HepG2 (cell line): Measurements from ENCODE around the gene OGT. TPM values are rescaled to one million over a fixed set of nuclear protein-coding genes. Genes with fewer than 3 reads are reported as not detected.
"Not testable (repeated sequence)": the region's sequence is repeated elsewhere in the genome, so short reads cannot be mapped to it uniquely, and the experiment has no call there.

ENCODE experiments used
- ATAC-seq: fragments of 200-7000 bp; cut with Tn5 transposase; 3 replicates; pipeline ENCODE4 v1.9.1; 2020; ENCODE audit warnings: mild to moderate bottlenecking, moderate library complexity
- BruUV-seq: library from RNA; stranded (reverse); fragments of 400-500 nt; replicated peaks from 2 replicates; lab custom pipeline; 2021; lab: Mats Ljungman, UMichigan
- CTCF ChIA-PET: fragments of 300-600 bp; formaldehyde crosslinking; extraction: SDS; loops from one replicate; lab custom pipeline; 2021; ENCODE audit warnings: low total read pairs, inconsistent platforms, low intra/inter-chr PET ratio; lab: Yijun Ruan, JAX
- POLR2A ChIA-PET: fragments of 350-600 bp; sonication (Branson Sonifier 250); formaldehyde crosslinking; loops from one replicate; lab custom pipeline; 2020; ENCODE audit warnings: antibody characterized with exemption, inconsistent platforms; lab: Yijun Ruan, JAX
- DNase-seq: peaks from one replicate; pipeline ENCODE4 v3.0.0-alpha.2; 2015; ENCODE audit warnings: low spot score
- FAIRE-seq: peaks from 3 replicates; lab custom pipeline; 2011; peaks lifted over from hg19 to GRCh38; lab: Jason Lieb, UNC
- H2AFZ ChIP-seq: one replicate; pipeline ENCODE4 v1.6.1; 2011; ENCODE audit warnings: low read length, inconsistent platforms
- H3K27ac ChIP-seq: fragments of 300-600 bp; 3 replicates; pipeline ENCODE4 v1.8.0; 2011; ENCODE audit warnings: mixed run types, mild to moderate bottlenecking, mixed read lengths, low read length, inconsistent platforms; ENCODE audit not compliant: insufficient read depth; ENCODE audit errors: extremely low read length
- H3K27me3 ChIP-seq, 2 experiments: fragments of 200-600 bp in 1 of 2; 2 replicates in 1 of 2; 3 replicates in 1 of 2; pipeline versions ENCODE4 v1.6.0 to v1.8.0; 2011; ENCODE audit warnings: low read length in 2 of 2, mild to moderate bottlenecking in 2 of 2, moderate library complexity in 2 of 2, inconsistent platforms in 1 of 2; ENCODE audit not compliant: insufficient read depth in 2 of 2, control insufficient read depth in 1 of 2
- H3K36me3 ChIP-seq, 2 experiments: fragments of 200-600 bp in 1 of 2; replicated peaks in 1 of 2; 2 replicates in 1 of 2; 3 replicates in 1 of 2; pipeline versions ENCODE4 v1.5.1 to v1.8.0; 2011; ENCODE audit warnings: low read length in 2 of 2, inconsistent platforms in 1 of 2; ENCODE audit not compliant: insufficient read depth in 2 of 2, control insufficient read depth in 1 of 2
- H3K4me1 ChIP-seq: 2 replicates; pipeline ENCODE4 v1.5.1; 2012; ENCODE audit warnings: low read length, inconsistent platforms; ENCODE audit not compliant: insufficient read depth
- H3K4me2 ChIP-seq: 2 replicates; pipeline ENCODE4 v1.6.0; 2011; ENCODE audit warnings: low read depth, low read length, inconsistent platforms
- H3K4me3 ChIP-seq, 3 experiments: fragments of 200-600 bp in 1 of 3; sonication (generic), shearing (Covaris generic) in 1 of 3; replicated peaks in 1 of 3; 2 replicates each; pipeline ENCODE4 v1.5.1; 2011 to 2016; ENCODE audit warnings: low read length in 3 of 3, inconsistent platforms in 2 of 3, low read depth in 2 of 3, mild to moderate bottlenecking in 2 of 3, control low read depth in 1 of 3, mixed read lengths in 1 of 3; ENCODE audit not compliant: insufficient read depth in 1 of 3
- H3K79me2 ChIP-seq: one replicate; pipeline ENCODE4 v1.6.1; 2011; ENCODE audit warnings: low read length, inconsistent platforms; ENCODE audit not compliant: insufficient read depth
- H3K9ac ChIP-seq: 2 replicates; pipeline ENCODE4 v1.6.0; 2011; ENCODE audit warnings: mild to moderate bottlenecking, low read depth, low read length, inconsistent platforms; ENCODE audit not compliant: insufficient read depth
- H3K9me3 ChIP-seq: 2 replicates; pipeline ENCODE4 v1.5.1; 2012; ENCODE audit warnings: mild to moderate bottlenecking, low read length
- H4K20me1 ChIP-seq: 2 replicates; pipeline ENCODE4 v1.6.0; 2011; ENCODE audit warnings: inconsistent platforms, mild to moderate bottlenecking, low read length, moderate library complexity; ENCODE audit not compliant: insufficient read depth
- NCOR1 ChIP-seq: fragments of 200-600 bp; sonication (generic); IDR thresholded peaks from 2 replicates; pipeline ENCODE4 v1.7.0; 2017; ENCODE audit warnings: antibody characterized with exemption, low read length, borderline replicate concordance
- NFYB ChIP-seq: sonication (generic); formaldehyde crosslinking; IDR thresholded peaks from 2 replicates; pipeline ENCODE4 v1.4.0; 2020; ENCODE audit warnings: missing genetic modification reagents
- SAP130 ChIP-seq: IDR thresholded peaks from 2 replicates; pipeline ENCODE4 v1.6.1; 2016; ENCODE audit warnings: low read depth
- ZBTB1 ChIP-seq: sonication (generic); formaldehyde crosslinking; IDR thresholded peaks from 2 replicates; pipeline ENCODE4 v1.4.0; 2020; ENCODE audit warnings: missing genetic modification reagents, borderline replicate concordance
- ZSCAN9 ChIP-seq: IDR thresholded peaks from 2 replicates; pipeline ENCODE4 v1.6.1; 2016; ENCODE audit warnings: borderline replicate concordance
- WGBS: methylation state at CpG from one replicate; pipeline ENCODE4 v1.1.6; 2017; ENCODE audit warnings: low lambda C conversion rate; 5-methylcytosine and 5-hydroxymethylcytosine counted together
- in situ Hi-C: cut with HindIII; loops from 2 replicates; pipeline ENCODE4 v1.10.0; 2017; ENCODE audit warnings: low pct_unique_long_range_greater_than_20kb; ENCODE audit not compliant: extremely low pct_ligation_motif_present
- intact Hi-C: fragments of 100-400 bp; cut with micrococcal nuclease; formaldehyde crosslinking; loops from one replicate; pipeline ENCODE4 v1.10.0; 2022; ENCODE audit not compliant: unreplicated experiment
- polyA plus RNA-seq, 8 experiments: library from polyadenylated mRNA; depleted of rRNA in 3 of 8; stranded (reverse) in 7 of 8; unstranded in 1 of 8; fragments of >200 nt; fragmentation: Illumina TruSeq in 4 of 8; extraction: Trizol in 4 of 8; gene quantifications; 2 replicates each; pipeline versions ENCODE4 v1.2.1 to v1.2.3, GENCODE V29; 2011 to 2016; ENCODE audit warnings: low read depth in 4 of 8, missing spikeins in 1 of 8, mixed read lengths in 1 of 8; ENCODE audit not compliant: insufficient read depth in 1 of 8
- total RNA-seq, 5 experiments: library from RNA; depleted of rRNA; stranded (reverse); fragments of >200 nt; fragmentation: Illumina TruSeq; extraction: Trizol; gene quantifications; 2 replicates each; pipeline ENCODE4 v1.2.3, GENCODE V29; 2016; ENCODE audit warnings: low read depth in 1 of 5
- TF ChIP-seq, protein P1 (sequence below): sonication (generic); formaldehyde crosslinking; IDR thresholded peaks from 2 replicates; pipeline ENCODE4 v1.5.0; 2020; ENCODE audit warnings: missing genetic modification reagents
- TF ChIP-seq, protein P2 (sequence below): sonication (generic); formaldehyde crosslinking; IDR thresholded peaks from 2 replicates; pipeline ENCODE4 v1.4.0; 2020; ENCODE audit warnings: mild to moderate bottlenecking, missing genetic modification reagents
- TF ChIP-seq, protein P3 (sequence below): sonication (generic); formaldehyde crosslinking; IDR thresholded peaks from 2 replicates; pipeline ENCODE4 v1.4.0; 2020; ENCODE audit warnings: missing genetic modification reagents

The OGT gene
- total and polyA plus RNA-seq, 2 of the 13 experiments (the other 11 are each of a cell fraction or from before 2014, with no cell fraction given), result 71.7 to 463 TPM

DNA sequence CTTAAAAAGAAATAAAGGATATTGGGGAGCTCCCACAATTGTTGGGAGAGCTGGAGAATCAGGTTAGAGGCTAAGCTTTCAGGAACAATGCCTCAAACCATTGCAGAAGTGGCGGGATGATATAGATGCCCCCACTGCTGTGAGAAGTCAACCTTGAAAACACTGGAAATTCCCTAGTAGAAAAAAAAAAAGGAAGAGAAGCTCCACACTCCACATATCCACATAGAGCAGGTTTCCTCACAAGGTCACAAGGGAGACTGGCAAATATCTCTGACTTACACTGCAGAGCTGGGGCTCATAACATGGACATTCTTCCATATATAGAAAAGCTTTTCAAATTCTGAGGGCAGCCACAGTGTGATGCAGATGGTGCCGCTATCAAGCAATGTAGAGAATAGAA lies 22.7 kb upstream of the OGT start (continued):
- TF ChIP-seq, protein P1, sequence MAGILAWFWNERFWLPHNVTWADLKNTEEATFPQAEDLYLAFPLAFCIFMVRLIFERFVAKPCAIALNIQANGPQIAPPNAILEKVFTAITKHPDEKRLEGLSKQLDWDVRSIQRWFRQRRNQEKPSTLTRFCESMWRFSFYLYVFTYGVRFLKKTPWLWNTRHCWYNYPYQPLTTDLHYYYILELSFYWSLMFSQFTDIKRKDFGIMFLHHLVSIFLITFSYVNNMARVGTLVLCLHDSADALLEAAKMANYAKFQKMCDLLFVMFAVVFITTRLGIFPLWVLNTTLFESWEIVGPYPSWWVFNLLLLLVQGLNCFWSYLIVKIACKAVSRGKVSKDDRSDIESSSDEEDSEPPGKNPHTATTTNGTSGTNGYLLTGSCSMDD (CRISPR knock-in tag), result no peak
- TF ChIP-seq ZSCAN9 (CRISPR knock-in tag) (no peak), NCOR1 (no peak), SAP130 (no peak)

DNA sequence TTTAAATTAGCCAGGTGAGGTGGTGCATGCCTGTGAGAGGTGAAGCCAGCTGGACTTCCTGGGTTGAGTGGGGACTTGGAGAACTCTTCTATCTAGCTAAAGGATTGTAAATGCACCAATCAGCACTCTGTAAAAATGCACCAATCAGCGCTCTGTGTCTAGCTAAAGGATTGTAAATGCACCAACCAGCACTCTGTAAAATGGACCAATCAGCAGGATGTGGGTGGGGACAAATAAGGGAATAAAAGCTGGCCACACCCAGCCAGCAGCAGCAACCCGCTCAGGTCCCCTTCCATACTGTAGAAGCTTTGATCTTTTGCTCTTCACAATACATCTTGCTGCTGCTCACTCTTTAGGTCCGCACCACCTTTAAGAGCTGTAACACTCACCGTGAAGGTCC lies 19.2 kb upstream of the OGT start:
- 92% methylated on average over 3 of the region's 4 CpGs for WGBS
- H3K36me3 ChIP-seq, CTCF ChIA-PET, H3K9me3 ChIP-seq, BruUV-seq, intact Hi-C loops, H2AFZ ChIP-seq, H3K27me3 ChIP-seq, ATAC-seq, POLR2A ChIA-PET, in situ Hi-C loops, H4K20me1 ChIP-seq, H3K4me2 ChIP-seq, H3K4me1 ChIP-seq, H3K27ac ChIP-seq, DNase-seq, H3K79me2 ChIP-seq, H3K9ac ChIP-seq, H3K4me3 ChIP-seq, FAIRE-seq: not testable (repeated sequence)
- peak; percentile 14; the same call in 1 of the 2 replicates for TF ChIP-seq NFYB (CRISPR knock-in tag)

DNA sequence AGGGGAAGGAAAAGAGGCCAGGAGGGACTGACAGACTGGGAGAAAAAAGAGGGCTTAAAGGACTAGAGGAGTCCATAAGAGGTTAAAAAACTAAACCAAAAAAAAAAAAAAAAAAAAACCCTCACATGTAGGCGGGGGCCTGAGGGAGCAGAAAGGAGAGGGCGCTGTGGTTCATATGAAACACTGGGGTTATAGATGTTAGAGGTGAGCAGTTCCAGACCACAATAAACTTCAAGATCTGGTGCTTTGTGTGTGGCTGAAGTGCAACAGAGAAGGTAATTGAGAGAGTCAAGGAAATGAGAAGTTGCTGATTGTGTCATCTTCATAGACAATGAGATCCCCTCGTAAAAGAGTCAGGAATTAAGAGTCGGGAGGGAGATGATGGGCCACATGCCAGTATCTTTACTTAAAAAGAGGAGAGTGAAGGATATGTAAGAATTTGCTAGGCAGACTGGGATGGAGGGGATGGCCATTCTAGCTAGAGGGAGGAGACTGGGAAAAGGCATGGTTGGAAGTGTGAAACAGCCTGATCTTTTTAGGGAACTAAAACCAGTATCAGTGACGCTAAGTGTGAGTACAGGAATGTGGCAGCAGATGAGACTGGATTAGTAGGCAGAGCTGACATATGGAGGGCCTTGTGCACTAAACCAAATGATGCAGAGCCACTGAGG lies 18.4 kb upstream of the OGT start:
- Histone ChIP-seq H3K9me3 (no peaks in the 10 kb centered on the region), H3K79me2 (no peaks in the 10 kb centered on the region), H2AFZ (no peak overlapping the region), H3K27ac (no peak overlapping the region), H3K27me3 (no peaks in the 10 kb centered on the region), H3K9ac (no peak overlapping the region), H3K4me1 (no peaks in the 10 kb centered on the region), H3K4me3 (no peak overlapping the region), H4K20me1 (no peaks in the 10 kb centered on the region), H3K4me2 (no peak overlapping the region), H3K36me3 (no peaks in the 10 kb centered on the region)
- intact Hi-C loops, result no loop called here
- ATAC-seq, result no peak
- ChIA-PET CTCF (no interaction called here), POLR2A (no interaction called here)
- no peak for DNase-seq
- WGBS, result 36% methylated on average over 5 of the region's 5 CpGs
- in situ Hi-C loops, result no loop called here
- no TSS peak for BruUV-seq
- no peak for FAIRE-seq
- TF ChIP-seq, protein P2, sequence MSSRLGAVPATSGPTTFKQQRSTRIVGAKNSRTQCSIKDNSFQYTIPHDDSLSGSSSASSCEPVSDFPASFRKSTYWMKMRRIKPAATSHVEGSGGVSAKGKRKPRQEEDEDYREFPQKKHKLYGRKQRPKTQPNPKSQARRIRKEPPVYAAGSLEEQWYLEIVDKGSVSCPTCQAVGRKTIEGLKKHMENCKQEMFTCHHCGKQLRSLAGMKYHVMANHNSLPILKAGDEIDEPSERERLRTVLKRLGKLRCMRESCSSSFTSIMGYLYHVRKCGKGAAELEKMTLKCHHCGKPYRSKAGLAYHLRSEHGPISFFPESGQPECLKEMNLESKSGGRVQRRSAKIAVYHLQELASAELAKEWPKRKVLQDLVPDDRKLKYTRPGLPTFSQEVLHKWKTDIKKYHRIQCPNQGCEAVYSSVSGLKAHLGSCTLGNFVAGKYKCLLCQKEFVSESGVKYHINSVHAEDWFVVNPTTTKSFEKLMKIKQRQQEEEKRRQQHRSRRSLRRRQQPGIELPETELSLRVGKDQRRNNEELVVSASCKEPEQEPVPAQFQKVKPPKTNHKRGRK (CRISPR knock-in tag), result no peak
- TF ChIP-seq, protein P3, sequence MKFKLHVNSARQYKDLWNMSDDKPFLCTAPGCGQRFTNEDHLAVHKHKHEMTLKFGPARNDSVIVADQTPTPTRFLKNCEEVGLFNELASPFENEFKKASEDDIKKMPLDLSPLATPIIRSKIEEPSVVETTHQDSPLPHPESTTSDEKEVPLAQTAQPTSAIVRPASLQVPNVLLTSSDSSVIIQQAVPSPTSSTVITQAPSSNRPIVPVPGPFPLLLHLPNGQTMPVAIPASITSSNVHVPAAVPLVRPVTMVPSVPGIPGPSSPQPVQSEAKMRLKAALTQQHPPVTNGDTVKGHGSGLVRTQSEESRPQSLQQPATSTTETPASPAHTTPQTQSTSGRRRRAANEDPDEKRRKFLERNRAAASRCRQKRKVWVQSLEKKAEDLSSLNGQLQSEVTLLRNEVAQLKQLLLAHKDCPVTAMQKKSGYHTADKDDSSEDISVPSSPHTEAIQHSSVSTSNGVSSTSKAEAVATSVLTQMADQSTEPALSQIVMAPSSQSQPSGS, result no peak
- TF ChIP-seq ZBTB1 (CRISPR knock-in tag), result no peak
